NOMO-1 treated with dmso at 0.1 percent for 144 hours (cell line): ENCODE results near the gene ITGB2.
"Not testable (repeated sequence)": the region's sequence is repeated elsewhere in the genome, so short reads cannot be mapped to it uniquely, and the experiment has no call there.

ENCODE experiments used
- DNase-seq: peaks from one replicate; lab custom pipeline; 2025; ENCODE audit not compliant: unreplicated experiment; lab: John Stamatoyannopoulos, UW

ITGB2 gene

GRCh38 chr21:44927587-44928461 lies 7.1 kb upstream of the ITGB2 start:
- DNase-seq, result peak; percentile 82

DNA sequence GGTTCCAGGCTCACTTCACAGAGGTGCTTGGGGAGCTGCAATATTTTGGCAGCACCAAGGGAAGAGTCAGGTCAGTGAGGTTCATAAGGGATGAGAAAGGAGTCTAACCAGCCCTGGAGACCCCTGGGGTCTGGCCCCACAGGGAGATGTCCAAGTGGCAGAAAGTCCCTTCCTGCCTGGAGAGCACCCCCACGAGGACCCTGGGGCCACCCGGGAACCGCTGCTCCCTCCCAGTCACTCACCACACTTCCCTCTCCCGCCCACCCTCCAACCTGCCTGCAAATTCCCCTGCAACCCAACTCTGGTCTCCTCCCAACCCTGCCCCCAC lies 6.5 kb upstream of the ITGB2 start:
- DNase-seq, result no peak

DNA sequence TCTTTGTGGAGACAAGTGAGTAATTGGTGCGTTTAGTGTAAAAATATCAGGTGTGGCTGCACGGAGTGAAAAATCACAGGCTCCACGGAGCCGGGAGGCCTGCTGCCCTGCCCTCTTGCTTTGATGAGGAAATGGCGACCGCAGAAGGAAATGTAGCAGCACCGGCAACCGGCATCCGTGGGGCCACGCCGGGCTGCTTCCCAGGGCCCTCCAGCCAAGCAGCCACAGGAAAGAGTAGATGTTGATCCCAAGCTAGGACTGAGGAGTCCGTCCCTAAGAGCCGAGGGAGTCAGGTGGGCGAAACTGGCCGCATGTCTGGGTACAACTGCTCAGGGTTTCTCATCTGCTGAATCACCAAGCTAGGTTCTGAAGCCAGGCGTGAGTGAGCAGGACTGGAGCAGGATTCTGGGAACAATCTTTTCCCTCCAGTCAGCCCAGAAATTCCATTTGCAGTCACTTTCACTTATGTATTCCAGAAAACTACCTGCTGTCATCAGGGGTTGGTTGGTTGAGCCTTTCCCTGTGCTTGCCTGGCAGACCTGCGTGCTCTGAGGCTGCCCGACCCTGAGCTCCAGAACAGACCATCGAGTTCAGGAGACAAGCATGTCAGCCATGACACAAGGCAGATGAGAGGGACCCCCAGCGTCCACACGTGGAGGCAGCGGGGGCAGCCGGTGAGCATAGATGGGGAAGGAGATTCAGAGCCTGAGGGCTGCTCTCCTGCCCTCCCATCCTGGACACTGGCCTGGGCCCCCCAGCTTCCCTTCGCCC lies 5.8 kb upstream of the ITGB2 start:
- DNase-seq, result peak; percentile 46

DNA sequence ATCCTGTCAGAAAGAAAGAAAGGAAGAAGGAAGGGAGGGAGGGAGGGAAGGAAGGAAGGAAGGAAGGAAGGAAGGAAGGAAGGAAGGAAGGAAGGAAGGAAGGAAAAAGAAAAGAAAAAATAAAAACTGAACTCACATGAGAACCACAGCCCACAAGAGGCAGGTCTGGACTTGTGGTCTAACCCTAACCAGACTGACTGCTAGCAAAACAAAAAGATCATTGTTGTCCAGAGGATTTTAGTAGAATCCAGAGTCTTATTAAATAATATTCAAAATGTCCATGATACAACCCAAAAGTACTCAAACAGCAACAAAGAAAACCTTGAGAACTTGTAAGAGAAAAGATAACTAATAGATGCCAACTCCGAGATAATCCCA lies 4.7 kb upstream of the ITGB2 start:
- no peak for DNase-seq

GRCh38 chr21:44924606-44925377 lies 4.1 kb upstream of the ITGB2 start:
- DNase-seq, result peak; percentile 77

DNA sequence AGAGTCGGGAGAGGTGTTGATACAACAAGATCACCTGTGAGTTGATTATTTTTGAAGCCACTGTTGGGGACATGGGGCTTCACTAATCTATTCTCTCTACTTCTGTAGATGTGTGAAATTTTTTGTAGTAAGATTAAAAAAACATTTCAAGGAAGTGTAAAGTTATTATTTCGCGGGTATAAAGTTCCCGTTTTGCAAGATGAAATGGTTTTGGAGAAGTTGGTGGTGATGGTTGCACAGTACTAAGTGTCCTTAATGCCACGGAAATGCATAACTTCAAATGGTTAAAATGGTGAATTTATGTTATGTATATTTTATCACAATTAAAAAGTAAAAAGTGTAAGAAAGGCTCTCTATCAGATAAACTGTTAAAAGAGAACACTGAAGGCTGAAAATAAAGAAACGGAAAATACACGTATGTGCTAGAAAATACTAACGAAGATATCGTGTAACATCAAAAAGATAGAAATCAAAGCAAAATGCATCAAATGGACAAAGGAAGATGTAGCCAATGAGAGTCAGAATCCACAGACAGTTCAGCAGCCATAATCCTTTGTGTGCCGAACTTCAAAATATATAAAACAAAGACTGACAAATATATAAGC lies 2.9 kb upstream of the ITGB2 start:
- DNase-seq, result peak; percentile 51

DNA sequence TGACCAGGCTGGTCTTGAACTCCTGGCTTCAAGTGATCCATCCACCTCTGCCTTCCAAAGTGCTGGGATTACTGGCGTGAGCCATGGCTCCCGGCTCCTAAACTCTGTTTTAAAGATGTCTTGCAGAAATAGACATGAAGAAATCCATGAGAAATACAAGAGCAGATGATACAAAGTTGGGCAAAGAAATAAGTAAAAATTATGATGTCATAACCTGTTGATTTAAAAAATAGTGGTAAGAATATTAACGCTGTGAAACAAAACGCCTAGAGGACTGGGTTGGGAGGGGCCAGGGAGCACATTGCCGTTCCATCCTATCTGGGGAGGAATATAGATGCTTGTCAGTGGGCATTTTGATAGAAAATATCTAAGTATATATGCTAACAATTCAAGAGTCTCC lies 1.2 kb upstream of the ITGB2 start:
- no peak for DNase-seq

DNA sequence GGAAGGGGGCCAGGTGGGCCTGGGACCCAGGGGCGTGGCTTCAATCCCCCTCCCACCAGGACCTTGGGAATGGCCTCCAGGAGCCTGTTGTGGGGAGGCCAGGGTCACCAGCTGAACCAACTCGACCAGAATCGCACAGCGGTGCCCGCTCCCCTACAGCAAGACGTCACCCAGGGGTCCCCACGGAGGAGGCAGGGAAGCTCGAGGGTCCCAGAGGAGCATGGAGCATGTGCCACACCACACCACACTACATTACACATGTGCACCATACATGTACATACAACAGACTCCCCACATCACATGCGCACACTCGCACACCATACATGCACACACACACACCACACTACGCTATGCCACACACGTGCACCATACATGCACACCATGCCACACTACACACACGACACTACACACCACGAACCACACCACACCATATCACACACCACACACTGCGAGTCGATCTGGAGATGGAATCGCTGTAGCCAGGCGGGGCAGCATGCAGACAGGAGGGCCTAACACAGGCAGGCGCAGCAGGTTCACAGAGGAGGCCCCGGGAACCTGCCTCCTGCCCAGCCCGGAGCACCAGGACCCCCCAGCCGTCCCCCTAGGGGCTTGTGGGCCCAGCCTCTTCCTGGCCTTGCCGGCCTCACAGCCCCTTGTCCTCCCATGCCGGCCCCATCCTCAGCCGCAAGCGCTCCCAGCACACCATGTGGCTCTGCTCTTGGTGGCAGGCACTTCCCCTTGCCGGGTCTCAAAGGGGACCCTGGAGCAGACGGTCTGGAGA lies 596 bp downstream of the ITGB2 start:
- DNase-seq, result no peak

DNA sequence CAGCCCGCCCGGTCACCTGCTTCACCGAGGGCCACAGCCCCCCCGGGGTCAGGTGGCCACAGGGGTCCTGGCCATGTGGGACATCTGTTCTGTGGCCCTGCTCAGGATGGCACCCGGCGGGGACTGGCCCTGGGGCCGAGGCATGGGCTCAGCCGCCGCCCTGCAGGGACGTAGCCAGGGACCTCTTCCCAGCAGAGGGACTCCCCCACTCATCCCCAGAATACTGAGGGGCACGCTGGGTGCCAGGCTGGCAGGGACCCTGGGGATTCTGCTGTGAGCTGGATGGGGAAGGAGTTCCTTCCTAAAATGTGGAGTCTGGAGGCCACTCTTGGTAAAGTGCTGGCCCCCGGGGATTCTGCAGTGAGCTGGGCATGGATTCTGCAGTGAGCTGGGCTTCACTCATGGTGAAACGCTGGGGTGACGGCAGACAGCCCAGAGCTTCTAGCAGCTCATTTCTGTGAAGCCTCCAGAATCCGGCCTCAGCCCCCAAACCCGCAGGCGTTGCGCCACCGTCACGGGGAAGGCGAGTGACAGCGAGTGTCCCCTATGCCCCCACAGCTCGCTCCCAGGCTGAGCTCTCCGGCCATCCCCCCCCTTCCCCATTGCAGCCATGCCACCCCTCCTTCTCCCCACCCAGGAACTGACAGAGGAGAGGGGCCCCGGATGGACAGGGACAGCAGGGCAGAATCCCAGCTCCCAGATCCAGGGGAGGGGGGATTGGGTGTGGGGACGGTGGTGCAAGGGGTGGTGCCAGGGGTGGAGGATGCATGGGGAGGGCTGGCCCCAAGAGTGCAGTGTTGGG lies 1.4 kb downstream of the ITGB2 start:
- no peak for DNase-seq

GRCh38 chr21:44918581-44919033 lies 2.1 kb downstream of the ITGB2 start:
- DNase-seq, result no peak

DNA sequence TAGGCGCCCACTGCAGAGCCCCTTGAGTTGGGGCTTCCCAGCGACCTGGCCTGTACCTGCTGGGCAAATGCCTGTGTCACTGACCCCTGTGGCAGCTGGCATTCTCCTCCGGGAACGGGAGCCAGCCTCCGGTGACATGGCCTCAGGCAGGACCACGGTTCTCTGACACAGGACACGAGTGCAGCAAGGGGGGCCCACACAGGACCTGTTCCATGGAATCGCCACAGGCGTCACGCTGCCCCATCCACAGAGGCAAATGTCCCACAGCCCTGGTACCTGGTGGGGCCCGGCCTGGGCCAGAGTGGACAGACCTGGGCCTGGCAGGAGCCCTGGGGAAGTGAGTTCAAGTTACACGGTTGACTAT lies 2.6 kb downstream of the ITGB2 start:
- no peak for DNase-seq

GRCh38 chr21:44917446-44918106 lies 3.1 kb downstream of the ITGB2 start:
- DNase-seq, result no peak

- no peak for DNase-seq
These were observed 3.7 kb downstream of the ITGB2 start for GRCh38 chr21:44916965-44917364.

DNA sequence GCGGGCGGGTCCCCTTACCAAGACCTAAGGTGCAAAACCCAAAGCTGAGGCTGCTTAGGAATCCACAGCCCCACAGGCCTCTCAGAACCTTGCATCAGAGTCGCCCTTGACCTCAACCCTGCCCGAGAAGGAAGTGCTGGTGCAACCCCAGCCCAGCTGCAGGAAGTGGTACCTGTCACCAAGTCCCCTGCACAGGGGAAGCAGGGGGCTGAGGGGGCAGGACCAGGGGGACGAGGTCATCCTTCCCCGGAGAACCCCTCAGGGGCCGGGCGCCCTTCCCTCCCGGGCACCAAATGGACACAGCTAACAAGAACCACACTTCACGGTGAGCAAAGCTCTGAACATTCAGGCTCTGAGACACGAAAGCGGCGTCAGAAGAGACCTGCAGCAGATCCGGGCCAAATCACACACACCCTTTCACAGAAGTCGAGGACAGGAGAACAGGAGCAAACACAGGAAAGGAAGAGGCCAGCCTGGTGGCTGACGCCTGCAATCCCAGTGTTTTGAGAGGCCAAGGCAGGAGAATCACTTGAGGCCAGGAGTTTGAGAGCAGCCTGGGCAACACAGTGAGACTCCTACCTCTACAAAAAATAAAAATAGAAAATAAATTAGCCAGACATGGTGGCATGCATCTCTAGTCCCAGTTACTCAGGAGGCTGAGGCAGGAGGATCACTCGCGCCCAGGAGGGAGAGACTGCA lies 6.4 kb downstream of the ITGB2 start:
- peak; percentile 62 for DNase-seq

- no peak for DNase-seq
These were observed 7.1 kb downstream of the ITGB2 start for GRCh38 chr21:44913425-44914175.

DNA sequence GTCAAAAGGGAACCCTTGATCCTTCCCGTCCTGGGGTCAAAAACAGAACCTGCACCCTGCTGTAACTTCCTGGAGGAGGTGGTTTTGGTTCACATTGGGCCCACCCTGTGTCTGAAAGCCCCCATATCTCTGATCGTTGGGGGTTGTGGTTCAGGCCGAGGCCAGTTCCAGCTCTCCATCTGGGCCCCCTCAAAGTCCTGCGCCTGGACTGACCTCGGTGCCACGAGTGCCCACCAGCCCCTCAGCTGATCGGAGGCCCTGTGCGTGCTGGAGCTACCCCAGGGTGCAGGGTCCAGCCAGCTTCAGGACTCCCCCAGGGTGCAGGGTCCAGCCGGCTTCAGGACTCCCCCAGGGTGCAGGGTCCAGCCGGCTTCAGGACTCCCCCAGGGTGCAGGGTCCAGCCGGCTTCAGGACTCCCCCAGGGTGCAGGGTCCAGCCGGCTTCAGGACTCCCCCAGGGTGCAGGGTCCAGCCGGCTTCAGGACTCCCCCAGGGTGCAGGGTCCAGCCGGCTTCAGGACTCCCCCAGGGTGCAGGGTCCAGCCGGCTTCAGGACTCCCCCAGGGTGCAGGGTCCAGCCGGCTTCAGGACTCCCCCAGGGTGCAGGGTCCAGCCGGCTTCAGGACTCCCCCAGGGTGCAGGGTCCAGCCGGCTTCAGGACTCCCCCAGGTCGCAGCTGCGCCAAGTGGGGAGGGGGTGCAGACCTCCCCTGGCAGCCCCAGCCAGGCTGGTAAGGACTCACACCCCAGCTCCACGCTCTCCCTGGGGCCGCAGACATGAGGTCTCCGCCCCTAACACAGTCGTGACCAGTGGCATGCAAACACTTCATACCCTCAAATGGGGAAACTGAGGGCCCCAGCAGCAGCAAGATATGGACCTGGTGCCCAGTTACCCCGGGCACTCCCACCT lies 7.9 kb downstream of the ITGB2 start:
- not testable (repeated sequence) for DNase-seq

DNA sequence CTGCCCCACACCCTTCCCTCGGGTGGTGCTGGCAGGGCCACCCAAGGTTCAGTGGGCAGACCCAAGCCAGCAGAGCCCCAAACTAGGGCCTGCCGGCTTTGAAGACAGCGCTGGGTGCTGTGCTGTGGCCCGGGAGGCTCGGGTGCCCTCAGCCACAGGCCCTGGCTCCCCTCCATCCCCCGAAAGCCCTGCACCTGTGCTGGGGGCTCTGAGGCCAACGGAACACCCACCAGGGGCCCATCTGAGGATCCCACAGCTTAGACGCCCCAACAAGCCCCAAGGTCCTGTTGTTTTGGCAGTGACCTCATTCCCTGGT lies 8.6 kb downstream of the ITGB2 start:
- DNase-seq, result no peak
